Caco-2 (cell line): ENCODE results near the gene HDAC4. TPM values are rescaled to one million over a fixed set of nuclear protein-coding genes. Genes with fewer than 3 reads are reported as not detected.

Experiments used
- BruUV-seq: library from RNA; stranded (reverse); fragments of 400-500 nt; replicated peaks from 2 replicates; lab custom pipeline; 2021; lab: Mats Ljungman, UMichigan
- CTCF ChIA-PET: fragments of 300-600 bp; sonication (Branson Sonifier 250); formaldehyde crosslinking; loops from one replicate; lab custom pipeline; 2022; ENCODE audit warnings: antibody characterized with exemption; lab: Charles Lee
- POLR2A ChIA-PET: fragments of 300-600 bp; sonication (Branson Sonifier 250); formaldehyde crosslinking; loops from one replicate; lab custom pipeline; 2022; ENCODE audit warnings: antibody characterized with exemption; lab: Charles Lee
- DNase-seq, 2 experiments: peaks; one replicate each; pipeline versions ENCODE4 v3.0.0 to v3.0.0-alpha.2; 2020 to 2022
- H3K27me3 ChIP-seq: replicated peaks from 2 replicates; pipeline ENCODE4 v1.6.0; 2011; ENCODE audit warnings: low read length; ENCODE audit not compliant: control insufficient read depth, insufficient read depth
- H3K36me3 ChIP-seq: 2 replicates; pipeline ENCODE4 v1.5.1; 2011; ENCODE audit warnings: low read length; ENCODE audit not compliant: control insufficient read depth, insufficient read depth
- H3K4me1 ChIP-seq: fragments of 250-450 bp; sonication (Bioruptor Pico); 2 replicates; pipeline ENCODE4 v1.5.1; 2020; ENCODE audit warnings: mild to moderate bottlenecking
- H3K4me3 ChIP-seq: 2 replicates; pipeline ENCODE4 v1.5.1; 2011; ENCODE audit warnings: low read depth, mild to moderate bottlenecking, control low read depth, low read length
- H3K9me3 ChIP-seq: fragments of 250-450 bp; sonication (Bioruptor Pico); 2 replicates; pipeline ENCODE4 v1.5.1; 2020; ENCODE audit warnings: mild to moderate bottlenecking, moderate library complexity
- H3K27ac Mint-ChIP-seq: one replicate; pipeline ENCODE4 v1.8.0; 2022; ENCODE audit warnings: mixed read lengths; ENCODE audit not compliant: unreplicated experiment
- H3K27me3 Mint-ChIP-seq: one replicate; pipeline ENCODE4 v1.8.0; 2022; ENCODE audit warnings: mixed read lengths; ENCODE audit not compliant: insufficient read depth, unreplicated experiment
- H3K36me3 Mint-ChIP-seq: one replicate; pipeline ENCODE4 v1.8.0; 2022; ENCODE audit warnings: mild to moderate bottlenecking, mixed read lengths; ENCODE audit not compliant: insufficient read depth, unreplicated experiment
- H3K4me1 Mint-ChIP-seq: one replicate; pipeline ENCODE4 v1.8.0; 2022; ENCODE audit warnings: low read depth, mixed read lengths; ENCODE audit not compliant: unreplicated experiment
- H3K4me3 Mint-ChIP-seq: one replicate; pipeline ENCODE4 v1.8.0; 2022; ENCODE audit warnings: mild to moderate bottlenecking, moderate library complexity, mixed read lengths; ENCODE audit not compliant: unreplicated experiment
- H3K9me3 Mint-ChIP-seq: one replicate; pipeline ENCODE4 v1.8.0; 2022; ENCODE audit warnings: mixed read lengths; ENCODE audit not compliant: unreplicated experiment
- CTCF ChIP-seq, 2 experiments: fragments of 200-600 bp in 1 of 2; IDR thresholded peaks; 1 replicate in 1 of 2; 2 replicates in 1 of 2; pipeline versions ENCODE4 v1.5.1 to v1.8.0; 2011 to 2022; ENCODE audit warnings: antibody characterized with exemption in 1 of 2, control low read depth in 1 of 2, inconsistent platforms in 1 of 2, low read depth in 1 of 2, low read length in 1 of 2, mild to moderate bottlenecking in 1 of 2, moderate library complexity in 1 of 2; ENCODE audit not compliant: insufficient read depth in 1 of 2, severe bottlenecking in 1 of 2, unreplicated experiment in 1 of 2
- intact Hi-C: fragments of 100-400 bp; cut with micrococcal nuclease; formaldehyde crosslinking; loops from one replicate; pipeline ENCODE4 v1.10.0; 2022; ENCODE audit not compliant: unreplicated experiment
- total RNA-seq: library from RNA; stranded (reverse); gene quantifications from 2 replicates; pipeline ENCODE4 v1.2.3, GENCODE V29; 2022

Gene HDAC4
- total RNA-seq, 1 experiment from 2014 or later: 15.5 TPM

GRCh38 chr2:239300242-239300641, 100.6 kb downstream of the HDAC4 start:
- H3K4me1 Mint-ChIP-seq: peaks cover 19% of the 10 kb centered on the region
- peaks cover 32% of the 10 kb centered on the region for H3K4me1 ChIP-seq
- H3K27ac Mint-ChIP-seq: no peak overlapping the region
- no peaks in the 10 kb centered on the region for H3K27me3 ChIP-seq
- no peaks in the 10 kb centered on the region for H3K36me3 ChIP-seq
- BruUV-seq: no TSS peak
- H3K36me3 Mint-ChIP-seq: no peaks in the 10 kb centered on the region
- no peak for TF ChIP-seq CTCF (IDR thresholded peaks at IDR 0.05; ENCODE audit: insufficient read depth in 1 of 2, low read depth in 1 of 2, low read length in 1 of 2, severe bottlenecking in 1 of 2, unreplicated experiment in 1 of 2)
- no peak overlapping the region for H3K4me3 ChIP-seq
- H3K9me3 Mint-ChIP-seq: no peaks in the 10 kb centered on the region
- ChIA-PET POLR2A (interaction anchor here (0.7 kb wide), 1 partner anchor 72 kb away, joined by 4 read pairs; no protein-coding TSS in a partner anchor), CTCF (no interaction called here)
- intact Hi-C loops: no loop called here
- DNase-seq: no peak
- H3K27me3 Mint-ChIP-seq: no peaks in the 10 kb centered on the region
- no peak overlapping the region for H3K4me3 Mint-ChIP-seq
- no peaks in the 10 kb centered on the region for H3K9me3 ChIP-seq

GRCh38 chr2:239299218-239299939, 101.4 kb downstream of the HDAC4 start:
- no peak for TF ChIP-seq CTCF (IDR thresholded peaks at IDR 0.05; ENCODE audit: insufficient read depth in 1 of 2, low read depth in 1 of 2, low read length in 1 of 2, severe bottlenecking in 1 of 2, unreplicated experiment in 1 of 2)
- Histone ChIP-seq H3K36me3 (no peaks in the 10 kb centered on the region), H3K27me3 (no peaks in the 10 kb centered on the region), H3K4me3 (no peak overlapping the region), H3K9me3 (no peaks in the 10 kb centered on the region), H3K4me1 (peaks cover 31% of the 10 kb centered on the region)
- H3K4me3 Mint-ChIP-seq: no peak overlapping the region
- intact Hi-C loops: no loop called here
- ChIA-PET POLR2A (no interaction called here), CTCF (no interaction called here)
- H3K27ac Mint-ChIP-seq: no peak overlapping the region
- H3K27me3 Mint-ChIP-seq: no peaks in the 10 kb centered on the region
- H3K36me3 Mint-ChIP-seq: no peaks in the 10 kb centered on the region
- no TSS peak for BruUV-seq
- peaks cover 19% of the 10 kb centered on the region for H3K4me1 Mint-ChIP-seq
- no peak for DNase-seq
- H3K9me3 Mint-ChIP-seq: no peaks in the 10 kb centered on the region

- ChIA-PET CTCF (no interaction called here), POLR2A (no interaction called here)
- no peak for DNase-seq
- H3K9me3 Mint-ChIP-seq: no peaks in the 10 kb centered on the region
- H3K9me3 ChIP-seq: no peaks in the 10 kb centered on the region
- H3K27me3 Mint-ChIP-seq: no peaks in the 10 kb centered on the region
- H3K4me1 ChIP-seq: peaks cover 23% of the 10 kb centered on the region
- H3K27ac Mint-ChIP-seq: no peak overlapping the region
- no peak overlapping the region for H3K4me3 Mint-ChIP-seq
- H3K4me1 Mint-ChIP-seq: peaks cover 8% of the 10 kb centered on the region
- no peaks in the 10 kb centered on the region for H3K36me3 ChIP-seq
- no peaks in the 10 kb centered on the region for H3K36me3 Mint-ChIP-seq
- intact Hi-C loops: no loop called here
- no TSS peak for BruUV-seq
- no peaks in the 10 kb centered on the region for H3K27me3 ChIP-seq
- H3K4me3 ChIP-seq: no peak overlapping the region
- TF ChIP-seq CTCF (IDR thresholded peaks at IDR 0.05; ENCODE audit: insufficient read depth in 1 of 2, low read depth in 1 of 2, low read length in 1 of 2, severe bottlenecking in 1 of 2, unreplicated experiment in 1 of 2): no peak
Observed at GRCh38 chr2:239298116-239298804, 102.6 kb downstream of the HDAC4 start.
